Measurements from ENCODE around the gene BAZ1B. TPM values are rescaled to one million over a fixed set of nuclear protein-coding genes. Genes with fewer than 3 reads are reported as not detected.

Gene BAZ1B
- total and polyA plus RNA-seq, 4 donors, result 8.6 to 31.3 (median 21.5) TPM

- TF ChIP-seq TAF1 (conservative IDR thresholded peaks at IDR 0.05) (no peak), FOXA2 (IDR thresholded peaks at IDR 0.05) (no peak), EGR1 (IDR thresholded peaks at IDR 0.05; ENCODE audit: low read depth in 2 of 2) (no peak), ZBTB33 (IDR thresholded peaks at IDR 0.05) (no peak), YY1 (IDR thresholded peaks at IDR 0.05) (no peak), ATF3 (IDR thresholded peaks at IDR 0.05) (no peak), HNF4A (conservative IDR thresholded peaks at IDR 0.05) (peak in 1 of 2 donors; percentile 7)
- no peaks in the 10 kb centered on the region for H3K27me3 ChIP-seq (ENCODE audit: control insufficient read depth in 4 of 4, insufficient read depth in 4 of 4, low read length in 3 of 4)
- H3K36me3 ChIP-seq (ENCODE audit: control insufficient read depth in 4 of 4, insufficient read depth in 3 of 4, low read depth in 1 of 4, low read length in 3 of 4), result no peaks in the 10 kb centered on the region
- H3K4me1 ChIP-seq (ENCODE audit: control insufficient read depth in 4 of 4, insufficient read depth in 4 of 4, low read length in 3 of 4), result peaks cover 0 to 18% (median 16%) of the 10 kb centered on the region in 4 donors
- peak overlapping the region in 1 of 2 donors; percentile 68 for H3K27ac ChIP-seq (ENCODE audit: low read depth in 1 of 2, low read length in 2 of 2)
- H3K9me3 ChIP-seq (ENCODE audit: control insufficient read depth in 4 of 4, low read length in 3 of 4), result no peaks in the 10 kb centered on the region
- 52% methylated on average over 11 of the region's 11 CpGs for WGBS
- DNase-seq (ENCODE audit: low spot score), result no peak
- no peak overlapping the region for H3K9ac ChIP-seq (ENCODE audit: low read depth in 1 of 2, low read length in 2 of 2)
- no peak overlapping the region for H3K4me3 ChIP-seq (ENCODE audit: low read depth in 1 of 3, low read length in 3 of 3)
Measured at GRCh38 chr7:73560109-73560835, 38.2 kb upstream of the BAZ1B start.

GRCh38 chr7:73557397-73558257 is 35.5 kb upstream of the BAZ1B start, which contains the start of gene BCL7B:
Gene BCL7B, minus strand, starts transcription at chr7:73557690. Its CDS starts 112 bp downstream, at chr7:73557578.
- H3K27ac ChIP-seq (ENCODE audit: low read depth in 1 of 2, low read length in 2 of 2), result peak within 1 kb of the TSS; percentile 98
- no peaks in the 10 kb centered on the region for H3K9me3 ChIP-seq (ENCODE audit: control insufficient read depth in 4 of 4, low read length in 3 of 4)
- peaks cover 0 to 2% (median 0%) of the 10 kb centered on the region in 4 donors for H3K36me3 ChIP-seq (ENCODE audit: control insufficient read depth in 4 of 4, insufficient read depth in 3 of 4, low read depth in 1 of 4, low read length in 3 of 4)
- no peaks in the 10 kb centered on the region for H3K27me3 ChIP-seq (ENCODE audit: control insufficient read depth in 4 of 4, insufficient read depth in 4 of 4, low read length in 3 of 4)
- WGBS, result 4% methylated on average over 83 of the region's 83 CpGs
- peak within 1 kb of the TSS; percentile 66 to 89 for H3K9ac ChIP-seq (ENCODE audit: low read depth in 1 of 2, low read length in 2 of 2)
- TF ChIP-seq SP1 (IDR thresholded peaks at IDR 0.05) (peak; percentile 44), CTCF (IDR thresholded peaks at IDR 0.05; ENCODE audit: low read depth, low read length, missing input control) (no peak), NR2F2 (IDR thresholded peaks at IDR 0.05) (peak; percentile 69), GABPA (IDR thresholded peaks at IDR 0.05 in 1 of 2, conservative IDR thresholded peaks at IDR 0.05 in 1 of 2) (no peak), FOXA1 (IDR thresholded peaks at IDR 0.05) (no peak), RXRA (IDR thresholded peaks at IDR 0.05) (peak; percentile 31 to 36), HNF4A (conservative IDR thresholded peaks at IDR 0.05) (peak; percentile 54 to 61), YY1 (IDR thresholded peaks at IDR 0.05) (peak; percentile 76)
- H3K4me1 ChIP-seq (ENCODE audit: control insufficient read depth in 4 of 4, insufficient read depth in 4 of 4, low read length in 3 of 4), result peaks cover 0 to 18% (median 16%) of the 10 kb centered on the region in 4 donors
- peak within 1 kb of the TSS; percentile 76 to 97 (median 91) for H3K4me3 ChIP-seq (ENCODE audit: low read depth in 1 of 3, low read length in 3 of 3)
- peak; percentile 76 for DNase-seq (ENCODE audit: low spot score)

Data from liver (tissue), 9 donors.